Measurements from ENCODE around the gene AK5. TPM values are rescaled to one million over a fixed set of nuclear protein-coding genes. Genes with fewer than 3 reads are reported as not detected.
A peak's percentile ranks its signal among the peaks of the same experiment; 100 is the strongest.
"Not testable (repeated sequence)": the region's sequence is repeated elsewhere in the genome, so short reads cannot be mapped to it uniquely, and the experiment has no call there.

The AK5 gene
- total RNA-seq, 1 donor from 2014 or later: 1.0 TPM

DNA sequence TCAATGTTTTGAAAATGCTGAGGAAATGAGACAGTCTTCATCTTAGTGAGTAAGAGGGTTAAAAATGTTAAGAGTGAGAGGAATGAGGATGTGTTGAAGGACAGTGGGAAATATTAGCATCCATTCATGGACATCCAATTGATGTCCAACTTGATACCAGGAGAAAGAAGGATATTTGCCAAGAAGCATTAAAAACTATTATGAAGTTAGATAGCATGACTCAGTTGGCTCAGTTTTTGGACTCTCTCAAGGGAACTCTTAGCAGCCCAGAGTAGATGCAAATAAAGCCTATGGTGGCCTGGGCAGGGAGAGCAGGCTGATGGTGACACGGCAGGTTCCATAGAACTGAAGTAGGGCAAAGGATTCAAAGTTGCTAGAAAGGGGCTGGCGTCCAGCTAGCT lies 229.6 kb downstream of the AK5 start:
- intact Hi-C loops (cut with DNase I): no loop called here
- Histone ChIP-seq H3K36me3 (no peaks in the 10 kb centered on the region), H3K4me1 (peaks cover 9% of the 10 kb centered on the region), H3K27ac (no peak overlapping the region), H3K4me3 (no peak overlapping the region), H3K9me3 (no peaks in the 10 kb centered on the region), H3K27me3 (ENCODE audit: low read depth) (no peaks in the 10 kb centered on the region)
- TF ChIP-seq, protein P1, sequence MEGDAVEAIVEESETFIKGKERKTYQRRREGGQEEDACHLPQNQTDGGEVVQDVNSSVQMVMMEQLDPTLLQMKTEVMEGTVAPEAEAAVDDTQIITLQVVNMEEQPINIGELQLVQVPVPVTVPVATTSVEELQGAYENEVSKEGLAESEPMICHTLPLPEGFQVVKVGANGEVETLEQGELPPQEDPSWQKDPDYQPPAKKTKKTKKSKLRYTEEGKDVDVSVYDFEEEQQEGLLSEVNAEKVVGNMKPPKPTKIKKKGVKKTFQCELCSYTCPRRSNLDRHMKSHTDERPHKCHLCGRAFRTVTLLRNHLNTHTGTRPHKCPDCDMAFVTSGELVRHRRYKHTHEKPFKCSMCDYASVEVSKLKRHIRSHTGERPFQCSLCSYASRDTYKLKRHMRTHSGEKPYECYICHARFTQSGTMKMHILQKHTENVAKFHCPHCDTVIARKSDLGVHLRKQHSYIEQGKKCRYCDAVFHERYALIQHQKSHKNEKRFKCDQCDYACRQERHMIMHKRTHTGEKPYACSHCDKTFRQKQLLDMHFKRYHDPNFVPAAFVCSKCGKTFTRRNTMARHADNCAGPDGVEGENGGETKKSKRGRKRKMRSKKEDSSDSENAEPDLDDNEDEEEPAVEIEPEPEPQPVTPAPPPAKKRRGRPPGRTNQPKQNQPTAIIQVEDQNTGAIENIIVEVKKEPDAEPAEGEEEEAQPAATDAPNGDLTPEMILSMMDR (IDR thresholded peaks at IDR 0.05): no peak
- ATAC-seq (no peak), DNase-seq (no peak)

DNA sequence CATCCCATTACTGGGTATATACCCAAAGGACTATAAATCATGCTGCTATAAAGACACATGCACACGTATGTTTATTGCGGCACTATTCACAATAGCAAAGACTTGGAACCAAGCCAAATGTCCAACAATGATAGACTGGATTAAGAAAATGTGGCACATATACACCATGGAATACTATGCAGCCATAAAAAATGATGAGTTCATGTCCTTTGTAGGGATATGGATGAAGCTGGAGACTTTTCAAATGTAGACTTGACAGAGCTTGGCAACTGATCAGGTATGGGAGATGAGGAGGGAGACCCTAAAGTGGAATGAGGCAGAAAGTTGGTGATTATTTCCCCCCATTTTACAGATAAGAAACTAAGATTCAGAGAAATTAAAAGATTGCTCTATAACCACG lies 230.8 kb downstream of the AK5 start:
- intact Hi-C loops (cut with DNase I); ATAC-seq; H3K4me1 ChIP-seq; H3K4me3 ChIP-seq; H3K36me3 ChIP-seq; DNase-seq; H3K27me3 ChIP-seq (ENCODE audit: low read depth); H3K9me3 ChIP-seq; H3K27ac ChIP-seq: not testable (repeated sequence)

DNA sequence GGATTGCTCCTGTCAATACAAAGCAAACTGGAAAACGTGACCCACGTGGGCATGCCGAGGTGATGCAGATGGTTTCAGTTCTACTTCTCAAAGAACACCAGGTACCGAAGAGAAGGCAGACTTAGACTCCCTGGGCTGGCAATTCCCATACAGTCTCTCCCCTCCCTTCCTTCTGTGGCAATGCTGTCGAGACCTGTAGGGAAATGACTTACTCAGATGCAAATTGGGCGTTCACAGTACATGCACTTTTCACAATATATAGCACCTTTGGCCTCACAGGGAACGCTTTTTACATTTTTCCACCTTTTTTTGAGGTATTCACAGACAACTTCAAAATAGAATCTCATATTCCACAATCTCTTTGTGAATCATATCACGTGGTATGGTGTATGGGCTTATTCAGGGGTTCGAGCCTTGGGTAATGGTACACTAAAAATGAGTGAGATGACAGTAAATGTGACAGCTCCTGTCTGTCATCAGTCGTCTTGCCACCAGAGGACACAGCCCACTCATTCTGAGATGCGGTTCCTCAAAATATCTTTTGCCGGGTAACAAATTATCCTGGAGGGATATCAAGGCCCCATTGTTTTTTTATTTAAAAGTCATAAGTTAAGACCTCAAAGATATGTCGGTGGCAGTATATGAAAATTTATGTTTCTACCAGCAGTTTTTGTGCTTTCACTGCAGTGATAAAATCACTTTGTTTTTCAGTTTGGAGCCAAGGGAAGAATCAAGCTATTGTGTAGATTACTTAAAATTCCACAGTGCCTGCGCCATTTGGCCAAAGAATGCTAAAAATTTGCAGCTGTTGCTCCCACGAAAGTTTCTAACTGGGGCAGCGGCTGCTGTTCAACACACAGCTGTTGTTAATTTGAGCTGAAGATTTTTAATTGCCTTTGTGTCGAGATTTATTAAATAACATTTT lies 232.3 kb downstream of the AK5 start:
- TF ChIP-seq, protein P1 (IDR thresholded peaks at IDR 0.05): no peak
- DNase-seq (no peak), ATAC-seq (peak in 1 of 2 donors; percentile 42)
- Histone ChIP-seq H3K27ac (no peak overlapping the region), H3K4me1 (peaks cover 9% of the 10 kb centered on the region), H3K36me3 (no peaks in the 10 kb centered on the region), H3K27me3 (ENCODE audit: low read depth) (no peaks in the 10 kb centered on the region), H3K9me3 (peaks cover 5% of the 10 kb centered on the region), H3K4me3 (no peak overlapping the region)
- intact Hi-C loops (cut with DNase I): no loop called here

DNA sequence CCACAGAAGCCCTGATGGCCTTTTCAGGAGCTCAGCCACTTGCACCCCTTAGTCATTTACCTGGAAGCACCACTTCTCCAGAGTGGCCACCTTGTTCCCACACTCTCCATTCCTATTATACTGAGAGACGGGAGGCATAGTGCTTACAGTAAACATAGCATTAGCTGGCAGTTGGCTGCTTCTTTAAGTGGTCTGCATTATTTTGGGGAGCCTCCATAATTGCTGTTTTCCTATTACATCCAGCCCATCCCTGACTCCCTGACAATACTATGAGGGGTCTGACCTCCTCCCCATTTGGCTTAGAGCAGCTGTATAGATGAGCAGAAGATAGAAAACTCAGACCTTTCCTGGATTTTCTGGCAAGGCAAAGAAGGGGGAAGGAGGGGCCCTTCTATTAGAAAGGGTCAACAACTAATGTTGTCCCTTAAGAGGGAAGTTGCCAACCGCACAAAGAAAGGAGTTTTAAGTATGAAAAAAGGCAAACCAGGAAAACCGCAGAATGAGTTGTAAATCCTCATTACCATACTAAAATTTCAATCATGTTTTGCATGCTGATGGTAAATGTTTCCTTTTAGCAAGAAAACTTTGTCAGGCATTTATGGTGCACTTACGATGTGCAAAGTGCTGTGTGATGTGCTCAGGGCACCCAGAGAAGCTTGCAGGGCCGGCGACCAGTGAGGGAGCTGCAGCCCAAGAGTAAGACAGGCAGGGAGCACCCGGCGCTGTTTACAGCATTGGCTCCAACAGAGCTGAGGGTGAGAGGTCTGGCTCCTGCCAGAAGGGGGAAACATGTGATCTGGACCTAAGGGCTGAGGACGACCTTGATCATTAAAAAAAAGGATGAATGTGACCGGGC lies 233.3 kb downstream of the AK5 start:
- no peaks in the 10 kb centered on the region for H3K27me3 ChIP-seq (ENCODE audit: low read depth)
- intact Hi-C loops (cut with DNase I): no loop called here
- no peak for DNase-seq
- no peaks in the 10 kb centered on the region for H3K36me3 ChIP-seq
- no peak overlapping the region for H3K4me3 ChIP-seq
- peaks cover 8% of the 10 kb centered on the region for H3K9me3 ChIP-seq
- peaks cover 9% of the 10 kb centered on the region for H3K4me1 ChIP-seq
- no peak overlapping the region for H3K27ac ChIP-seq
- TF ChIP-seq, protein P1 (IDR thresholded peaks at IDR 0.05): no peak
- peak; percentile 58 to 65 for ATAC-seq

DNA sequence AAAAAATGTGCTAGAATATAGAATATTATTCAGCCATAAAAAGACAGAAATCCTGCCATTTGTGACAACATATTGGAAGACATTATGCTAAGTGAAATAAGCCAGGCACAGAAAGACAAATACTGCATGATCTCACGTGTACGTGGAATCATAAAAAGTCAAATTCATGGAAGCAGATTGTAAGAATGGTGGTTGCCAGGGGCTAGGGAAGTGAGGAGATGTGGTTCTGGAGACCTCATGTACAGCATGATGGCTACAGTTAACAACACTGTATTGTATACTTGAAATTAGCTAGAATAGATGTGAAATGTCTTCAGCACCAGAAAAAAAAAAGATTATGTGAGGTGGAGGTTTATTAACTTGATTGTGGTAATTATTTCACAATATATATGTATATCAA lies 234.3 kb downstream of the AK5 start:
- DNase-seq (no peak), ATAC-seq (no peak)
- Histone ChIP-seq H3K36me3 (no peaks in the 10 kb centered on the region), H3K27ac (no peak overlapping the region), H3K4me3 (no peak overlapping the region), H3K4me1 (peaks cover 9% of the 10 kb centered on the region), H3K27me3 (ENCODE audit: low read depth) (no peaks in the 10 kb centered on the region), H3K9me3 (peaks cover 8% of the 10 kb centered on the region)
- TF ChIP-seq, protein P1 (IDR thresholded peaks at IDR 0.05): no peak
- intact Hi-C loops (cut with DNase I): no loop called here
